HepG2 (cell line): ENCODE data around the gene SETD2. TPM values are rescaled to one million over a fixed set of nuclear protein-coding genes. Genes with fewer than 3 reads are reported as not detected.

Experiments used
- polyA plus RNA-seq, 8 experiments: library from polyadenylated mRNA; depleted of rRNA in 3 of 8; stranded (reverse) in 7 of 8; unstranded in 1 of 8; fragments of >200 nt; fragmentation: Illumina TruSeq in 4 of 8; extraction: Trizol in 4 of 8; gene quantifications; 2 replicates each; pipeline versions ENCODE4 v1.2.1 to v1.2.3, GENCODE V29; 2011 to 2016; ENCODE audit warnings: low read depth in 4 of 8, missing spikeins in 1 of 8, mixed read lengths in 1 of 8; ENCODE audit not compliant: insufficient read depth in 1 of 8
- small RNA-seq, 3 experiments: library from RNA; depleted of rRNA; stranded (forward); fragments of <200 nt; gene quantifications; one replicate each; pipeline ENCODE3, GENCODE V24; 2012; ENCODE audit warnings: low read depth in 2 of 3, low replicate concordance in 1 of 3; ENCODE audit not compliant: insufficient read length in 3 of 3, insufficient read depth in 2 of 3
- total RNA-seq, 5 experiments: library from RNA; depleted of rRNA; stranded (reverse); fragments of >200 nt; fragmentation: Illumina TruSeq; extraction: Trizol; gene quantifications; 2 replicates each; pipeline ENCODE4 v1.2.3, GENCODE V29; 2016; ENCODE audit warnings: low read depth in 1 of 5

Gene SETD2
- total and polyA plus RNA-seq, 2 of the 13 experiments (the other 11 are each of a cell fraction or from before 2014, with no cell fraction given) = 14.2 to 24.2 TPM

Small RNA genes within 50 kb of the gene (small RNA-seq; reads per million reads assigned to genes)
- 0 reads per million in 3 experiments for gene MRPL57P3

Other genes with a start within 250 kb of the SETD2 start
- gene CCDC12, start 187.4 kb downstream of the SETD2 start, total RNA-seq (2016; rRNA removed; fragmentation: Illumina TruSeq; extraction: Trizol) = 49.5 and 55.2 TPM in 2 replicates
- gene CCDC12, start 187.4 kb downstream of the SETD2 start, polyA plus RNA-seq (2011; rRNA removed) = 28.9 and 30.1 TPM in 2 replicates
- 6.0 and 9.7 TPM in 2 replicates for gene NBEAL2, start 184.4 kb downstream of the SETD2 start, total RNA-seq (2016; rRNA removed; fragmentation: Illumina TruSeq; extraction: Trizol)
- 12.4 and 15.8 TPM in 2 replicates for gene NBEAL2, start 184.4 kb downstream of the SETD2 start, polyA plus RNA-seq (2011; rRNA removed)
- 16.9 and 18.8 TPM in 2 replicates for gene KIF9, start 118.7 kb upstream of the SETD2 start, total RNA-seq (2016; rRNA removed; fragmentation: Illumina TruSeq; extraction: Trizol)
- gene KIF9, start 118.7 kb upstream of the SETD2 start, polyA plus RNA-seq (2011; rRNA removed) = 4.3 and 5.1 TPM in 2 replicates
- 18.8 and 26.1 TPM in 2 replicates for gene KLHL18, start 118.8 kb upstream of the SETD2 start, total RNA-seq (2016; rRNA removed; fragmentation: Illumina TruSeq; extraction: Trizol)
- gene KLHL18, start 118.8 kb upstream of the SETD2 start, polyA plus RNA-seq (2011; rRNA removed) = 14.0 and 17.5 TPM in 2 replicates
- 3.7 and 13.2 TPM in 2 replicates for gene PTPN23, start 216.9 kb upstream of the SETD2 start, total RNA-seq (2016; rRNA removed; fragmentation: Illumina TruSeq; extraction: Trizol)
- gene PTPN23, start 216.9 kb upstream of the SETD2 start, polyA plus RNA-seq (2011; rRNA removed) = 2.3 and 3.2 TPM in 2 replicates